HG03565 (cell line): ENCODE results near the gene INF2.

Source experiments
- ATAC-seq: cut with Tn5 transposase; IDR thresholded peaks from one replicate; pipeline ENCODE4 v1.9.1; 2021; ENCODE audit warnings: mild to moderate bottlenecking, moderate library complexity; ENCODE audit not compliant: unreplicated experiment

The INF2 gene

GRCh38 chr14:104687601-104688504 is 1.6 kb upstream of the INF2 start:
- ATAC-seq, result no peak

- no peak for ATAC-seq
Observed at GRCh38 chr14:104688505-104689108, 811 bp upstream of the INF2 start.

- ATAC-seq, result no peak
Observed at GRCh38 chr14:104689881-104690711, 678 bp downstream of the INF2 start.

GRCh38 chr14:104690861-104691455 is 1.5 kb downstream of the INF2 start:
- ATAC-seq, result no peak

GRCh38 chr14:104691546-104692260 is 2.3 kb downstream of the INF2 start:
- ATAC-seq, result no peak

- no peak for ATAC-seq
Observed at GRCh38 chr14:104692261-104692938, 3.0 kb downstream of the INF2 start.

GRCh38 chr14:104692939-104693315 is 3.5 kb downstream of the INF2 start:
- ATAC-seq, result no peak

GRCh38 chr14:104693482-104694431 is 4.3 kb downstream of the INF2 start:
- no peak for ATAC-seq

- no peak for ATAC-seq
Observed at GRCh38 chr14:104694475-104694950, 5.1 kb downstream of the INF2 start.

GRCh38 chr14:104694991-104695659 is 5.7 kb downstream of the INF2 start:
- no peak for ATAC-seq

GRCh38 chr14:104695660-104696000 is 6.2 kb downstream of the INF2 start:
- no peak for ATAC-seq

GRCh38 chr14:104696671-104697316 is 7.4 kb downstream of the INF2 start:
- ATAC-seq, result no peak

GRCh38 chr14:104697317-104697703 is 7.9 kb downstream of the INF2 start:
- ATAC-seq, result no peak

- no peak for ATAC-seq
Observed at GRCh38 chr14:104697892-104698583, 8.6 kb downstream of the INF2 start.

GRCh38 chr14:104698688-104699425 is 9.4 kb downstream of the INF2 start:
- ATAC-seq, result no peak

- no peak for ATAC-seq
Observed at GRCh38 chr14:104699426-104699748, 10.0 kb downstream of the INF2 start.

- ATAC-seq, result no peak
Observed at GRCh38 chr14:104700225-104700651, 10.8 kb downstream of the INF2 start.
